HCT116 (cell line): ENCODE measurements around the gene DUXB.

Source experiments
- EGR1 ChIP-seq: IDR thresholded peaks from 2 replicates; pipeline ENCODE4 v1.6.1; 2012; ENCODE audit warnings: low read depth
- EZH2 ChIP-seq: fragments of 200-600 bp; sonication (generic); IDR thresholded peaks from 2 replicates; pipeline ENCODE4 v1.6.1; 2017; ENCODE audit warnings: antibody characterized with exemption, mixed run types
- EZH2phosphoT487 ChIP-seq: fragments of 200-600 bp; IDR thresholded peaks from 2 replicates; pipeline ENCODE4 v1.6.1; 2018; ENCODE audit warnings: antibody characterized with exemption, borderline replicate concordance
- POLR2AphosphoS5 ChIP-seq: IDR thresholded peaks from 2 replicates; pipeline ENCODE4 v1.6.1; 2011; ENCODE audit warnings: mild to moderate bottlenecking, low read depth, low read length, moderate library complexity
- TF ChIP-seq, protein P1 (sequence below): IDR thresholded peaks from 2 replicates; pipeline ENCODE4 v1.6.1; 2012; ENCODE audit warnings: low read depth
- TF ChIP-seq, protein P2 (sequence below), 3 experiments: fragments of 200-600 bp in 1 of 3; sonication (generic) in 1 of 3; IDR thresholded peaks in 2 of 3; conservative IDR thresholded peaks in 1 of 3; 2 replicates each; pipeline ENCODE4 v1.5.1; 2012 to 2017; ENCODE audit warnings: low read depth in 2 of 3, low read length in 2 of 3, antibody characterized with exemption in 1 of 3, borderline replicate concordance in 1 of 3, control low read depth in 1 of 3, mild to moderate bottlenecking in 1 of 3, mixed read lengths in 1 of 3, mixed run types in 1 of 3, moderate library complexity in 1 of 3; ENCODE audit not compliant: insufficient read depth in 1 of 3

DNA sequence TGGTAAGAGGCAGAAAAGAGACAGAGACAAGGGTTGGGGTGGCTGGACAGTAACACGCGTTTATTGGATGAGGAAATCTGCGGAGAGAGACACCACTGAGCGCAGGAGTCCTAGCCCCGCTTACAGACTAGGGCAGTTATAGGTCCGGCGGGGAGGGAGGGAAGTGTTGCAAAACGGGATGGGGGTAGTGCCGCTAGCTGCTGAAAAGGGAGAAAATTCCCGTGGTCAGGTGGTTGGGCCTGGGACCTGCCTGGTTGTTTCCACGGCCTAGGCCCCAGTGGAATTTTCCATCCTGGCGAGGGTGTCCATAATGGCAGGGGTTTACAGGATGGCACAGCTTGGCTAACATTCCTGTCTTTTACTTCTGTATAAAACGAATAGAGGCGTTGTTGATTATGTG is 19.0 kb downstream of the DUXB start:
- no peak for TF ChIP-seq EZH2
- TF ChIP-seq, protein P1, sequence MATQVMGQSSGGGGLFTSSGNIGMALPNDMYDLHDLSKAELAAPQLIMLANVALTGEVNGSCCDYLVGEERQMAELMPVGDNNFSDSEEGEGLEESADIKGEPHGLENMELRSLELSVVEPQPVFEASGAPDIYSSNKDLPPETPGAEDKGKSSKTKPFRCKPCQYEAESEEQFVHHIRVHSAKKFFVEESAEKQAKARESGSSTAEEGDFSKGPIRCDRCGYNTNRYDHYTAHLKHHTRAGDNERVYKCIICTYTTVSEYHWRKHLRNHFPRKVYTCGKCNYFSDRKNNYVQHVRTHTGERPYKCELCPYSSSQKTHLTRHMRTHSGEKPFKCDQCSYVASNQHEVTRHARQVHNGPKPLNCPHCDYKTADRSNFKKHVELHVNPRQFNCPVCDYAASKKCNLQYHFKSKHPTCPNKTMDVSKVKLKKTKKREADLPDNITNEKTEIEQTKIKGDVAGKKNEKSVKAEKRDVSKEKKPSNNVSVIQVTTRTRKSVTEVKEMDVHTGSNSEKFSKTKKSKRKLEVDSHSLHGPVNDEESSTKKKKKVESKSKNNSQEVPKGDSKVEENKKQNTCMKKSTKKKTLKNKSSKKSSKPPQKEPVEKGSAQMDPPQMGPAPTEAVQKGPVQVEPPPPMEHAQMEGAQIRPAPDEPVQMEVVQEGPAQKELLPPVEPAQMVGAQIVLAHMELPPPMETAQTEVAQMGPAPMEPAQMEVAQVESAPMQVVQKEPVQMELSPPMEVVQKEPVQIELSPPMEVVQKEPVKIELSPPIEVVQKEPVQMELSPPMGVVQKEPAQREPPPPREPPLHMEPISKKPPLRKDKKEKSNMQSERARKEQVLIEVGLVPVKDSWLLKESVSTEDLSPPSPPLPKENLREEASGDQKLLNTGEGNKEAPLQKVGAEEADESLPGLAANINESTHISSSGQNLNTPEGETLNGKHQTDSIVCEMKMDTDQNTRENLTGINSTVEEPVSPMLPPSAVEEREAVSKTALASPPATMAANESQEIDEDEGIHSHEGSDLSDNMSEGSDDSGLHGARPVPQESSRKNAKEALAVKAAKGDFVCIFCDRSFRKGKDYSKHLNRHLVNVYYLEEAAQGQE: no peak
- TF ChIP-seq, protein P2, sequence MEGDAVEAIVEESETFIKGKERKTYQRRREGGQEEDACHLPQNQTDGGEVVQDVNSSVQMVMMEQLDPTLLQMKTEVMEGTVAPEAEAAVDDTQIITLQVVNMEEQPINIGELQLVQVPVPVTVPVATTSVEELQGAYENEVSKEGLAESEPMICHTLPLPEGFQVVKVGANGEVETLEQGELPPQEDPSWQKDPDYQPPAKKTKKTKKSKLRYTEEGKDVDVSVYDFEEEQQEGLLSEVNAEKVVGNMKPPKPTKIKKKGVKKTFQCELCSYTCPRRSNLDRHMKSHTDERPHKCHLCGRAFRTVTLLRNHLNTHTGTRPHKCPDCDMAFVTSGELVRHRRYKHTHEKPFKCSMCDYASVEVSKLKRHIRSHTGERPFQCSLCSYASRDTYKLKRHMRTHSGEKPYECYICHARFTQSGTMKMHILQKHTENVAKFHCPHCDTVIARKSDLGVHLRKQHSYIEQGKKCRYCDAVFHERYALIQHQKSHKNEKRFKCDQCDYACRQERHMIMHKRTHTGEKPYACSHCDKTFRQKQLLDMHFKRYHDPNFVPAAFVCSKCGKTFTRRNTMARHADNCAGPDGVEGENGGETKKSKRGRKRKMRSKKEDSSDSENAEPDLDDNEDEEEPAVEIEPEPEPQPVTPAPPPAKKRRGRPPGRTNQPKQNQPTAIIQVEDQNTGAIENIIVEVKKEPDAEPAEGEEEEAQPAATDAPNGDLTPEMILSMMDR (IDR thresholded peaks at IDR 0.05 in 2 of 3, conservative IDR thresholded peaks at IDR 0.05 in 1 of 3; ENCODE audit: borderline replicate concordance in 1 of 3, insufficient read depth in 1 of 3, low read depth in 2 of 3, low read length in 2 of 3): no peak
- TF ChIP-seq EGR1: no peak
- no peak for TF ChIP-seq POLR2AphosphoS5
- no peak for TF ChIP-seq EZH2phosphoT487
